DMS 273 (cell line): ENCODE data around the gene WNT3A.

ENCODE experiments used
- DNase-seq: peaks from one replicate; lab custom pipeline; 2025; ENCODE audit not compliant: unreplicated experiment; lab: John Stamatoyannopoulos, UW

Gene WNT3A

DNA sequence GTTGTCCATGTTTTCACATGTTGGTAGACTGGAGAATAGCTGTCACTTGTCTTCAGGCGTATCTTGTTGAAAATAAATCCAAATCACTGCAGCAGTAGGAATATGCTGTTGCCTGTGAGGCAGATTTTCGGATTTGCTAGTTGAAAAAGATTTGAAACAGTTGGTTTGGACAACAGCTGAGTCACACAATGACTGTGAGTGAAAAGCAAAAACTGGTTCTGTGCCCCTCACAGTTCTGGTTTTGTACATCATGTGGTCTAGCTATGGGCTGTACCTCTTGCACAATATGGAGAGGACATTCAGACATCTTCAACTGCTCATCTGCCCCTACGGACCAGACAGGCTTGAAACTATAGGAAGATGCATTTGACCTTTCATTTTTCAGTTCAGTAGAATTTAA, 77.5 kb downstream of the WNT3A start:
- DNase-seq: no peak

DNA sequence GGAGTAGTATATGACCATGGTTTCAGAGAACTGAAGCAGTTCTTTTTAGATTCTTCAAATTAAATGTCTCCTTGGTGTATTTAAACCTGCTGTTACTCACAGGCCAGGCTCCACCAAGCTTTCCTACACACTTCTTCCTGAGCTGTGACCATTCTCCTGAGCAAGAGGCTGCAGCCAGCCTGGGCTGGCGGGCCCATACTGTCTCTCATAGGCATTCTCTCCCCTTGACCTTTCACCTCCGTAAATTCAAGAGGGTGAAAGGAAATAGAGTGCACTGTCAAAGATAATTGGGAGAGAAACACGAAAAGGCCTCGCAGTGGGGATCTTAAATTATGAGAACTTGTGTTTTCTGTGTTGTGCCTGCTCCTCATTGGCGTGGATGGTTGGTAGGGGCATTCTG, 78.0 kb downstream of the WNT3A start:
- DNase-seq: no peak

DNA sequence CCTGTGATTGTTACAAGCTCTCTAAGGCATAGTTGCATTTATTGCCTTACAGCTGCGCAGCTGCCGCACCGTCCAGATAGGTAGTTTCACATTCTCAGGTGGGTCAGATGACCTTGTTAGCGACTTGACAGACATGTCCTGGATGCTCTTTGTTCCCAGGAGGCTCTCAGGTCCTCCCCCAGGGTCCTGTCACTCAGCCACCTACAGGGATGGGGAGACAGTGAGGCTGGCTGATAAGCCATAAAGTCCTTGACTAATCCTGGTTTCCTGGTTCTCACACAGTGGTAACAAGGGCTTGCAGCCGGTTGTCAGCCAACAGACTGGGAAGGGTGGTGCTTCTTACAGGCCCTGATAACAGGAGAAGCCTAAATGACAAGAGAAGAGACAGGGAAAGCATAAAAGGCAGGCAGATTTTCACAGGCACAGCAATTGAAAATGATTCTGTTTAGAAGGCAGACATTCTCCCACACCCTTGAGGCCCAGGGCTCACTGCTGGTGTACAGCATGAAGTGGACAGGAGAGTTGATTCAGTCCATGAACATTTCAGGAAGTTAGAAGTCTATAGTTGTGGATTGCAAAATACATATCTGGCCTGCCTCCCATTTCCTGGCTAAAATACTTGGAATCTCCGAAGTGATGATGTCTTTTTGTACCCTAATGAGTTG, 78.6 kb downstream of the WNT3A start:
- DNase-seq: no peak

- DNase-seq: no peak
These were observed 81.0 kb downstream of the WNT3A start for GRCh38 chr1:228087771-228088251.

- DNase-seq: no peak
These were observed 82.0 kb downstream of the WNT3A start for GRCh38 chr1:228088586-228089498.

GRCh38 chr1:228089519-228090380, 83.0 kb downstream of the WNT3A start:
- DNase-seq: no peak

- no peak for DNase-seq
These were observed 83.8 kb downstream of the WNT3A start for GRCh38 chr1:228090613-228091081.

- DNase-seq: no peak
These were observed 84.3 kb downstream of the WNT3A start for GRCh38 chr1:228091084-228091483.

DNA sequence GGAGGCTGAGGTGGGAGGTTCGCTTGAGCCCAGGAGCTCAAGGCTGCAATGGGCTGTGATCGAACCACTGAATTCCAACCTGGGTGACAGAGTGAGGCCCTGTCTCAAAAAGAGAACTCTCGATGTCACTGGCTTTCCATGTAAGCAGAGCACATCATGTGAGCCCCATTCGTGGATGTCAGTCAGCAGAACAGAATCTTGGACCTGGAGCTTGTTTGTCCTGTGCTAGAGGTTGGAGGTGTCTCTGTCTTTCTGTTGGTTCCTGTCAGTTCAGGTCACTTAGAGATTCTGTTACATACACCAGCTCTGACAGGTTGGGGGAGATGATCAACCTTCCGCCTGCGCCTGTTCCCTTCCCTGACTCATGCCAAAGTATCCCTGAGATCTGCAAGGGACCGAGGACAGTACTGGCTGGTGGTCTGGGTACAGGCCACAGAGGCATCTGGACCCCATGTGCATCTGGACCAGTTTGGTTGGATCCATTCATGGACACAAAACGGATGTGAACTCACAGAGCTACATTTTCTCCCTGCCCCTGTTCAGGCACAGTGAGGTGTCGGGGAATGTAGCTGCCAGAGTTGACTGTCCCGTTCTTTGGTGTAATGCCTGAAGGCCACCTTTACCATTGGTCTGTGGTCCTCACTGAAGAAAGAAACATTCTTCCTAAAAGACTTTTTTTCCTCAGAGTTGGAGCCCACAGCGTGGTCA, 85.7 kb downstream of the WNT3A start:
- DNase-seq: no peak

DNA sequence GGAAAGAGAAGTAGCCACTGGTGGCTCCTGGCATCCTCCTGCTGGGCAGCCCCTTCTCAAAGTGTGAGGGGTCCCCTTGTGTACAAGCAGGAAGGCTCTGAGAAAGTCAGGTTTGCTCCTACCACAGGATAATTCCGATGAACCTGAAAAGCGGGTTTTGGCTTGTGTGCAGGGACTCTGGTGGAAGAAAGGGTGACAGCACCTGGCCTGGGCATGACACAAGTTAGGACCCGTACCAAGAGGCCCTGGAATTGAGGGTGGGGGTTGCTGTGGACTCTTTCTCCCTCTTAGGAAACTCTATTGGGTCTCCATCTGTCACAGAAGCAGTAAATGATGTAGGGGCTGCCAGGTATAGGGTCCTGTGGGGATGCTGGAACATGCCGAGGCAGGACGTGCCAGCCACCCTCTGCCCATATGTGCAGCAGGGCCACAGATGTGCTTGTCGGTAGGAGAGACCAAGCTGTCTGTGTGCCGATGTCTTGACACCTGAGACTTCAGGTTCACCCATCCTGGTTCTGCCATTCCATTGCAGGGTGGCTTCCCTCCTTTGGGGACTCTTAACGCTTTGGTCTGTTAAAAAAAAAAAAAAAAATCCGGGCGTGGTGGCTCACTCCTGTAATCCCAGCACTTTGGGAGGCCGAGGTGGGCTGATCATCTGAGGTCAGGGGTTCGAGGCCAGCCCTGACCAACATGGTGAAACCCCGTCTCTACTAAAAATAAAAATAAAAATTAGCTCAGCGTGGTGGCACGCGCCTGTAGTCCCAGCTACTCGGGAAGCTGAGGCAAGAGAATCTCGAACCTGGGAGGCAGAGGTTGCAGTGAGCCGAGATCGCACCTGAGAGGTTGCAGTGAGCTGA, 86.5 kb downstream of the WNT3A start:
- peak; percentile 42 for DNase-seq

DNA sequence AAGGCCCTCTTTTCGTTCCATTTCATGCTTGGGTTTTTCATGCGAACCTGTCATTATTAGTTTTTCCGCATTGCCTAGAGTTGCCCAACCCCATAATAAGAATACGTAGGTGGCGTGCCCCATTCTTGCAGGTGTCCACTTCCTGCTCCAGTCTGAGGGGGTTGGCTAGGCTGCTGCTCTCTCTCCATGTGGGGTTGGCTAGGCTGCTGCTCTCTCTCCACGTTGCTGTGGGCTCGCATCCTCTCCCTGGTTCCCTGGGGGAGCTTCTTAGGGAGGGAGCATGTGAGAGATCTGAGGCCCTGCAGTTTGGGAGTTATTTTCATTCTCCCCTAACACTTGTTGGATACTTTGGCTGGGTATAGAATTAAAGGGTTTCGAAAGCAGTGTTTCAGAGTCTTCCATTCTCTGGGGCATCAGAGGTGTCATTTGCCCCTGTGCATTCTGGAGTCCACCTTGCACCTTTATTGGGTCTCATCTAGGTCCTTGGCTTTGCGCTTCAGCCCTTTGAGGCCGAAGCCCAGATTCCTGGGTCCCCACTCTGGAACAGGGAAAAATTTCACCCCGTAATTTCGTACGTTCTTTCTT, 87.7 kb downstream of the WNT3A start:
- DNase-seq: peak; percentile 39

DNA sequence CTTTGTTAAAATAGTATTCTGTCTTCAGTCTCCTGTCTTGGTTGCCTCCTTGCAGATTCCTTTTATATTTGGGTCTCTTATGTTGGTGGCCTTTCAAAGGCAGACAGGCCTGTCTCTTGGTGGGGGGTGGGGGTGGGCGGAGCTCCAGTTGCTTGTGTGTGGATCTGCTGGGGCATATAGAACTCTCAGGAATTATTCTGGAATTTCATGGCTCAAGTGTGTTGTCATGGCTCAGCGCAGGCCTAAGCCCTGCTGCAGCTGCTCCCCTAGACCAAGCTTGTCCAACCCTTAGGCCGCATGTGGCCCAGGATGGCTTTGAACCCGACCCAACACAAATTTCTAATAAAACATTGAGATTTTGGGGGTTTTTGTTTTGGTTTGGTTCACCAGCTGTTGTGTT, 88.4 kb downstream of the WNT3A start:
- no peak for DNase-seq

- no peak for DNase-seq
These were observed 89.1 kb downstream of the WNT3A start for GRCh38 chr1:228095938-228096337.

DNA sequence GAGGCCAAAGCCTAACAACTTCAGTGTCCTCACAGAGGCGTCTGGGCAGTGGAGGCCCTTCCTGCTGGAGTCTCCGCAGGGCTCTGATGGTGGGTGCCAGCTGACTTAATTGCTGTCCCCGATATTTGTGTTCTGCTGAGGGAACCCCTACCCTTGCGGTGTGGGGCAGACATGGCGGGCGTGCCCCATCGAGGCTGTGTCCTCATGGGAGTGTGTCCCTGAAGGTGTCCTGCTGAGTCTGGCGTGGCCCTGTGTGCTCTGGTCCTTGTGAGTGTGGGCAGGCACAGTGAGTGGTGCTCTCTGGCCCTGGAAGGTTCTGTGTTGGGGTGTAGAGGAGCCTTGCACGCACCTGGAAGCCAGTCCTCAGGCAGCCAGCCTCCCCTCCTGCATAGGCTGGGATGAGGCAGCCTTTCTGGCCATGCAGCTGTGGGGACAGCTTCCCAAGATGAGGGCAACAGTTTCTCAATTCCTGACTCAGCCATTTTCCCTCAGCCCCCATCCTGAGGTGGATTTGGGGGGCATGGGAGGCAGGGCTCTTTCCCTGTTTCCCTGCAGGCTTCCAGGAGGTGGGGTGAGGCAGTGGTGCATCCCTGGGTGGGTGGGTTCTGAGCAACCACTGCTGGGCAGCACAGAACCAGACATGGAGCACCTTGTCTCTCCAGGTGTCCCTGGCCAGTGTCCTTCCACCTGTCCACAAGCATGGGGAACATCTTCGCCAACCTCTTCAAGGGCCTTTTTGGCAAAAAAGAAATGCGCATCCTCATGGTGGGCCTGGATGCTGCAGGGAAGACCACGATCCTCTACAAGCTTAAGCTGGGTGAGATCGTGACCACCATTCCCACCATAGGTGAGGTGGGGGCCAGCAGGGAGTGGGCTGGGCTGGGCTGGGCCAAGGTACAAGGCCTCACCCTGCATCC, 89.9 kb downstream of the WNT3A start:
- DNase-seq: no peak

DNA sequence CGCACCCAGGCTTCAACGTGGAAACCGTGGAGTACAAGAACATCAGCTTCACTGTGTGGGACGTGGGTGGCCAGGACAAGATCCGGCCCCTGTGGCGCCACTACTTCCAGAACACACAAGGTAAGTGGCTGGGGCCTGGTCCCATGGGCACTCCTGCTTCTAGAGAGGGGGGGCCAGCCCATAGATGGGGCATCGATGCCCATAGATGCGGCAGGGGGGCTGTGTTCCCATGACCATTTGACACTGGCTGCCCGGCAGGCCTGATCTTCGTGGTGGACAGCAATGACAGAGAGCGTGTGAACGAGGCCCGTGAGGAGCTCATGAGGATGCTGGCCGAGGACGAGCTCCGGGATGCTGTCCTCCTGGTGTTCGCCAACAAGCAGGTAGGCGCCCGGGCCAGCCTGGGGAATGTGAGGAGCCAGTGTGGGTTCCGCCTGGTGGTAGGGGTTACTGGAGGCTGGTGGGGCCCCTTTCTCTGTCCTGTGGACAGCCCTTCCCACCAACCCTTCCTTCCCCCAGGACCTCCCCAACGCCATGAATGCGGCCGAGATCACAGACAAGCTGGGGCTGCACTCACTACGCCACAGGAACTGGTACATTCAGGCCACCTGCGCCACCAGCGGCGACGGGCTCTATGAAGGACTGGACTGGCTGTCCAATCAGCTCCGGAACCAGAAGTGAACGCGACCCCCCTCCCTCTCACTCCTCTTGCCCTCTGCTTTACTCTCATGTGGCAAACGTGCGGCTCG, 90.7 kb downstream of the WNT3A start:
- no peak for DNase-seq

GRCh38 chr1:228098323-228098931, 91.6 kb downstream of the WNT3A start:
- DNase-seq: no peak

DNA sequence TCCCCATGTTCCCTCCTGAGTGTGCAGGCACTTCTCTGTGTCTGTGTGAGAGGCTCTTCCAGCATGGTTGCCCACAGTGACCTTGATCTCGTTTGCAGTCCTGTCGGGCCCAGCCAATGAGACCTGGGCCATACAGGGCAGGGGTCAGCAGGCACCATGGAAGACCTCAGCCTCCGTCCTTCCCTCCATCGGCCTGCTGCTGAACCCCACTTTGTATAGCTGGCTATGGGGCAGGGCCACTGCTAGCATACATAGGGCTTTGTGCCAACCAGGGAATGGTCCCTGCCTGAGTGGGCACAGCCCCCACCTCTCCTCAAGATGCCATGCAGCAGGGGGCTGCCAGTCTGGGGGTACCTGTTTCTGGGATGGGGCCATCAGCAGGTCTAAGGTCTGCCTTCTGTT, 92.5 kb downstream of the WNT3A start:
- DNase-seq: no peak
